Neutrophil (primary cell): Measurements from ENCODE around the gene GFI1.

Experiments used
- H3K27ac ChIP-seq: fragments of 200-600 bp; sonication (generic); 2 replicates; pipeline ENCODE4 v1.5.1; 2016; ENCODE audit warnings: mild to moderate bottlenecking, moderate library complexity
- H3K27me3 ChIP-seq: fragments of 200-600 bp; sonication (generic); 2 replicates; pipeline ENCODE4 v1.6.0; 2016; ENCODE audit warnings: mild to moderate bottlenecking
- H3K36me3 ChIP-seq: fragments of 200-600 bp; sonication (generic); 2 replicates; pipeline ENCODE4 v1.5.1; 2017
- H3K4me1 ChIP-seq, 2 experiments: fragments of 200-600 bp in 1 of 2; sonication (generic) in 1 of 2; 1 replicate in 1 of 2; 2 replicates in 1 of 2; pipeline versions ENCODE4 v1.5.1 to v1.6.1; 2013 to 2016; ENCODE audit warnings: low read depth in 1 of 2, low read length in 1 of 2, mild to moderate bottlenecking in 1 of 2, moderate library complexity in 1 of 2; ENCODE audit not compliant: control insufficient read depth in 1 of 2, insufficient read depth in 1 of 2
- H3K4me3 ChIP-seq, 2 experiments: fragments of 200-600 bp in 1 of 2; sonication (generic) in 1 of 2; 1 replicate in 1 of 2; 2 replicates in 1 of 2; pipeline ENCODE4 v1.5.1; 2013 to 2016; ENCODE audit warnings: low read depth in 1 of 2, low read length in 1 of 2, mild to moderate bottlenecking in 1 of 2, moderate library complexity in 1 of 2
- H3K9me3 ChIP-seq: fragments of 200-600 bp; sonication (generic); 2 replicates; pipeline ENCODE4 v1.5.1; 2016
- TF ChIP-seq, protein P1 (sequence below): fragments of 200-600 bp; sonication (generic); IDR thresholded peaks from 2 replicates; pipeline ENCODE4 v1.5.1; 2016; ENCODE audit warnings: antibody characterized with exemption

Gene GFI1

GRCh38 chr1:92485381-92486250 lies 1.1 kb downstream of the GFI1 start:
- Histone ChIP-seq H3K9me3 (no peaks in the 10 kb centered on the region), H3K4me3 (peak overlapping the region; percentile 84 to 90), H3K4me1 (peaks cover 31 to 52% of the 10 kb centered on the region in 2 experiments), H3K36me3 (no peaks in the 10 kb centered on the region), H3K27ac (peak overlapping the region; percentile 79), H3K27me3 (no peaks in the 10 kb centered on the region)
- TF ChIP-seq, protein P1, sequence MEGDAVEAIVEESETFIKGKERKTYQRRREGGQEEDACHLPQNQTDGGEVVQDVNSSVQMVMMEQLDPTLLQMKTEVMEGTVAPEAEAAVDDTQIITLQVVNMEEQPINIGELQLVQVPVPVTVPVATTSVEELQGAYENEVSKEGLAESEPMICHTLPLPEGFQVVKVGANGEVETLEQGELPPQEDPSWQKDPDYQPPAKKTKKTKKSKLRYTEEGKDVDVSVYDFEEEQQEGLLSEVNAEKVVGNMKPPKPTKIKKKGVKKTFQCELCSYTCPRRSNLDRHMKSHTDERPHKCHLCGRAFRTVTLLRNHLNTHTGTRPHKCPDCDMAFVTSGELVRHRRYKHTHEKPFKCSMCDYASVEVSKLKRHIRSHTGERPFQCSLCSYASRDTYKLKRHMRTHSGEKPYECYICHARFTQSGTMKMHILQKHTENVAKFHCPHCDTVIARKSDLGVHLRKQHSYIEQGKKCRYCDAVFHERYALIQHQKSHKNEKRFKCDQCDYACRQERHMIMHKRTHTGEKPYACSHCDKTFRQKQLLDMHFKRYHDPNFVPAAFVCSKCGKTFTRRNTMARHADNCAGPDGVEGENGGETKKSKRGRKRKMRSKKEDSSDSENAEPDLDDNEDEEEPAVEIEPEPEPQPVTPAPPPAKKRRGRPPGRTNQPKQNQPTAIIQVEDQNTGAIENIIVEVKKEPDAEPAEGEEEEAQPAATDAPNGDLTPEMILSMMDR = peak; percentile 44

DNA sequence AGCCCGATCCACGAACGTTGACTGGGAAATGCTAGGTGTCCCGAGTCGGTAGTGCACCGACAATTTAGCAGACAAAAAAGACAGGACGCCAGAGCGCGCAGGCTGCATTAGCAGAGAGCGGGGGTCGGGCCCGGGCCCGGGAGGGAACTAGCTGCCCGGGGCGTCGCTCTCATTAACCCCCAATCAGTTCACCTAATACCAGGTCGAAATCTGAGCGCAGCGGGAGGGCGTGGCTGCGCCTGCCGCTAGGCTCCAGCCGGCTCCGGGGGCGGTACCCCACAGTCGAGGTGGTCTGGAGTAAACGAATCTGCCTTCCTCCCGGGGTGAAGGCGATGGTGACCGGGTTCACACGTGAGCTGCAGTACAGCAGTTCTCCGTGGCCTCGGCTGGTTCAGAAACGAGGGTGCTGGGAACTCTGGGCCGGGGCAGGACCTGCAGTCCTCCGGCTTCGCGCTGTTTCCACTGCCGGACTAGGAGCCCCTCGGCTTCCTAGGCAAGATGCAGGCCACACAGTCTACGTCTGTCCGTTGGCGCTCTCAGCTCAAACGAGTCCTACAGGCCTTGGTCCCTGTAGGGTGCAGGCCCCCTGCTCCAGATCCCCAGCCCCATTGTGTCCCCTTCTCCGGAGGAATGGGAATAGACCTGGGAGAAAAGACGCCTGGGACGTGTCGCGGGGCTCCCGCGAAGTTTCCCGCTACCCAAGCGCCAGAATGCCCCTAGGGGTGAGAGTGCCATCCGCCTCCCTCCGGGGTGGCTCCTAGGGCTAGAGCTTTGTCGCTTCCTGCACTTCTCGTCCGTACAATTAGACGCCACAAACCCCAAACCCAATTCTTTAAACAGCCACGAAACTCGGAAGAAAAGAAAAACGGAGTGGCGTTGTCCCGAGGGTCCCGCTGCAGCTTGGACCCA lies 2.0 kb downstream of the GFI1 start:
- Histone ChIP-seq H3K4me1 (peaks cover 31 to 55% of the 10 kb centered on the region in 2 experiments), H3K36me3 (no peaks in the 10 kb centered on the region), H3K27ac (peak overlapping the region; percentile 79), H3K4me3 (peak overlapping the region; percentile 84 to 90), H3K27me3 (no peaks in the 10 kb centered on the region), H3K9me3 (no peaks in the 10 kb centered on the region)
- TF ChIP-seq, protein P1 = no peak

DNA sequence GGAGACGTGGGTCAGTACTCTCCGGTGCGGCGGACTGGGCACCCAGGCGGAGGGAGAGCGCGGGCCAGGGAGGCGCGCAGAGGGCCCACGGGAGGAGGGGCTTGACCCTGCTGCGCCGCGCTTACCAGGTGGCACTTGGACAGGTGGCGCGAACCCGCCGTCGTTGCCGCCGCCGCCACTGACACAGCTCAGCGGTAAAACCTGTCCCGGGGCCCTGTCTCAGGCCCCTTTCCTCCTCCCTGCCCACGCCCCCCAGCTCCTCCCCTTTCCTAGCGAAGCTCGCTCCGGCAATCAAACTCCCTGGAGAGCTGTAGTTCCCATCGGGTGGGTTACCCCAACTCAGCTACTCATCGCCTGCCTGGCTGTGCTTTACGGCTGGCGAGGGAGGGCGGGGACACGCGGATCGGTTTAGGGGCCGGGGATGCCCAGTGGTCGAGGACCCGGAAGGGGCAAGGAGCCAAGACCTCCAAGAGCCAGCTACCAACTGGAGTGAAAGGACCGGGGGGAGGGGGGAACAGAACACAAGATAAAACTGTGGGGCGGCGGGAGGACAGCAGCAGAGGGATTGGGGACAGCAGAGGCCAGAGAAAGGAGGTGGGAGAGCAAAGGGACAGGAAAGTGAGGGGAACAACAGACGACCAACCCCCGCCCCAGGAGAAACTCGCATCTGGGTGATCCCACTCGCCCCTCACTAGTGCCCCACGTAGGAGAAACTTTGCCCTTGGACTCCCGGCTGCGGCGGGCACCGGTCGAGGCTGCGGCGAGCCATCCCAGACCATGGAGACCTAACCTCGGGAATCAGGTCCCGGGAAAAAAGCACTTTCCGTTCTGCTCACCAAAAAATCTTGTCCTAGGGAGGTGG lies 2.9 kb downstream of the GFI1 start:
- Histone ChIP-seq H3K36me3 (no peaks in the 10 kb centered on the region), H3K4me1 (peaks cover 31 to 64% of the 10 kb centered on the region in 2 experiments), H3K27ac (peak overlapping the region; percentile 79), H3K27me3 (no peaks in the 10 kb centered on the region), H3K9me3 (no peaks in the 10 kb centered on the region), H3K4me3 (peak overlapping the region; percentile 84 to 90)
- TF ChIP-seq, protein P1 = no peak

GRCh38 chr1:92482665-92483609 lies 3.8 kb downstream of the GFI1 start:
- no peaks in the 10 kb centered on the region for H3K36me3 ChIP-seq
- TF ChIP-seq, protein P1 = no peak
- H3K27ac ChIP-seq = peak overlapping the region; percentile 79
- H3K27me3 ChIP-seq = no peaks in the 10 kb centered on the region
- peaks cover 29 to 65% of the 10 kb centered on the region in 2 experiments for H3K4me1 ChIP-seq
- peak overlapping the region; percentile 84 to 90 for H3K4me3 ChIP-seq
- H3K9me3 ChIP-seq = no peaks in the 10 kb centered on the region
